ENCODE data around the gene CHST15.

DNA sequence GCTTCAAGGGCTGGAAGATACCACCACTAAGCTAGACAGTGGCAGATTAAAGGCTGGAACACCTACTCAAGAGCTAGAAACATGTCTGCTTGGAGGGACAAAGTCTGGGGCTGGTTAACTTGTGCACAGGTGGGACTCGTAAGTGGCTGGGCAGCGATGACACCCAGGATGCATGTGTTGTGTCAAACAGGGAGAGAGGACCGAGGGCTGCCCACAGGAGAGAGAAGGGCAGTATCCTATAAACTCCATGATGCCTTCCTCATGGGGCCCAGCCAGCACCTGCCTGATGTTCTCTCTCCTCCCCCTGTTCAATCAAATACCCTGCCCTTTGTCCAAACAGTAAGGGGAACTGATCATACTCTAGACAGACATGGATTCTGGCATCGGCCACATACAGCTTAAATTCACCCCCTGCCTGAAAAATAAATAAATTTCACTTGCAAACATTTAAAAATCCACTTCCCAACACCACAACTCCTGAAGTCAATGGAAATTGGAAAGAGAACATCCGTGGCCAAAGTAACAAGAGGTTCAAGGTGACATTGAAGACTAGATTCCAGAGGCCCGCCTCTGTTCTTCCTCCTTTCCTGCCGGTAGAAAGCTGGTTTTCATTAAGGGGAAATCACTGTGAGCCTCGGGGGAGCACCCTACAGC, 50.6 kb downstream of the CHST15 start:
- TF ChIP-seq CTCF (conservative IDR thresholded peaks at IDR 0.05; ENCODE audit: low read depth, low read length) (no peak), EZH2phosphoT487 (IDR thresholded peaks at IDR 0.05; ENCODE audit: borderline replicate concordance, low read length) (no peak)

Data from PC-3 (cell line).